ENCODE measurements around the gene EYS.
"Not testable (repeated sequence)": the region's sequence is repeated elsewhere in the genome, so short reads cannot be mapped to it uniquely, and the experiment has no call there.

EYS gene

DNA sequence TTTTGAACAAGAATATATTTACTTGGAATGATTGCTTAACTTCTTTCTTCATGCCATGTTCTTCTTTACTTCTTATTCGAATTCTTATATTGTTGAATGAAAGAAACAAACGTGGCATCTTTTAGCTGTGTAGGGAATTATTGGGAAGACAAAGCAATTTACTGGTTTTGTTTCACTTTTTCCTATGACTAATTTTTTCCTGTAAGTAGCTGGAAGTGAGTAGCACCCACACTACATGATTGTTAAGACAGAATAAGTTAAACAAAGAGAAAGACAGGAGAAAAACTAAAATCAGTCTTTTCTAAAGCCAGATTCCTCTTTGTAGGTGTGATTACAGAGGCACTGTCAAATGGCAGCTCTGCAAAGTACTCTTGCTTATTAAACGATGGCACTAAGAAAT lies 593.4 kb downstream of the EYS start:
- in situ Hi-C loops (cut with MboI; ENCODE audit: low sequenced_read_pairs), result no loop called here

DNA sequence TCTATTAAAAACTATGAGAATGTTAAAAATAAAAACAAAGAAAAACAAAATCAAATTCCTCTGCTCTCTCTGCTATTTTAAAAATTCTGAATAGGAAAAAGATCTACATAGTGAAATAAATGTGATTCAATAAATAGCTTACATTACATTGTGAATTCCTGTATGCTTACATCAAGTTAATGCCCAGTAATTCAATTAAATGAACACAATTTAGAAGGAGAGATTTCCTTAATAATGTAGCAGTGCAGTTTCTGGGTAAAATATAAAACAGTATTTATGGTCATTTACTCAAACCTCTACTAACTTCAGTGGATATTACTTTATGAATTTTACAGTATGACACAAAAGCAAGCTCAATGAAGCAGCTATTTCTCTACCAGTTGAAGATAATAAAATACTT lies 594.6 kb downstream of the EYS start:
- in situ Hi-C loops (cut with MboI; ENCODE audit: low sequenced_read_pairs), result no loop called here

DNA sequence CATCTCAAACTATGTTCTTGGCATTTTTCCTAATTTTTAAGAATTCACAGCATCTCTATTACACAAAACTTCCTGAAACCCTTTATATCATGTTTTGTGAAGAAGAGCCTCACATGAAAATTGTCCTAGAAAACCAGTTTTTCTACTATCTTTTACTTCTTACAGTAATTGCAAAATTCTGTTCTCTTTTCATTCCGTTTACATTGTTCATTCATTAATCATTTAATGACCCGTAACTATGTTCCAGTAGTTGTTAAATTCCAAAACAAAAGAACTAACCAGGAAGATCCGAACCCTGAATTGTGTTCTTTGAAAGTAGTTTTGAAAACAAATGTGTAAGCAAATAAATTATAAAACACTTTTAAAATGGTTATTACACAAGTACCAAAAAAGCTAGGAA lies 597.0 kb downstream of the EYS start:
- in situ Hi-C loops (cut with MboI; ENCODE audit: low sequenced_read_pairs), result no loop called here

DNA sequence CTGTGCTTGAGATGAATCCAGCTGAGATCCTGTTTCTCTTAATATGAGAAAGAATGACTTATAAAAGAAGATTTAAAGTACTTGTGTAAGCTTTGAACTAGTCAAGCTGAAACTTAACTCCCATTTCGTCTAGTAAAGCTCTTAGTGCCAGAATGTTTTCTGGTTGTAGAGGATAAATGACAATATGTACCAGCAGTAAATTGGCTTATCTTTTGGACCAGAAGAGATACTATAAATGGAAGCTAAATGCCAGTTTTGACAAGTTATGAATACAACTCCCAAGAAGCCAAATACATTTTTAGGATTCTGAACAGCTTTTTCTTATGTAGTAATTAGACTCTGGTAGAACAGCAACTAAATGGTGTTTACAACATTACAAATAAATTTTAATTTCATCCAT lies 608.7 kb downstream of the EYS start:
- in situ Hi-C loops (cut with MboI; ENCODE audit: low sequenced_read_pairs), result no loop called here

DNA sequence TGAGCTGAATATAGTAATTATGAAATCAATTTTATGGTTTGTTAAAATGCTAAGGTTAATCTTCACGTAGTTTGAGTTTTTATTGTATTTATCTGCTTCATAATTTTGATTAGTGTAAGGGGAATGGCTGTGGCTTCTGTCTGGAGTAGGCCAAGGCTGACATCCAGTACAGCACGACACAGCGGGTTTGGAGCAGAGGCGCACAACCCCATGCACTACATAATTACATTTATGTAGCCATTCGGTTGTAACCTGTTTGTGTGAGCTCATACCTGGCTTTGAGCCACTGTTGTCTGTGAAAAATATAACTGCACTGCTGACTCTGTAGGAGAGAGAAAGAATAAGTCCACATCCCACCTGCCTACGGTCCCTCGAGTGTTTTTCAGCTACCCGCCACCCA lies 615.5 kb downstream of the EYS start:
- in situ Hi-C loops (cut with MboI; ENCODE audit: low sequenced_read_pairs), result no loop called here

DNA sequence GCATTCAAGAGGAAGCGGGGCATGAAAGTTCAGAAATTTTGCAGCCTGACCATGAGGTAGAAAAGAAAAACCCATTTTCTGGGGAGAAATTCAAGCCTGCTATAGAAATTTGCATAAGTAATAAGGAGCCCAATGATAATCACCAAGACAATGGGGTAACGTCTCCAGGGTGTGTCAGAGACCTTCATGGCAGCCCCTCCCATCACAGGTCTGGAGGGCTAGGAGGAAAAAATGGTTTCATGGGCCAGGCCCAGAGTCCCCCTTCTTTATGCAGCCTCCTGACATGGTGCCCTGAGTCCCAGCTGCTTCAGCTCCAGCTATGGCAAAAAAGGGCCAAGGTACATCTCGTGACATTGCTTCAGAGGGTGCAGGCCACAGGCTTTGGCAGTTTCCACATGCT lies 618.5 kb downstream of the EYS start:
- in situ Hi-C loops (cut with MboI; ENCODE audit: low sequenced_read_pairs), result no loop called here

DNA sequence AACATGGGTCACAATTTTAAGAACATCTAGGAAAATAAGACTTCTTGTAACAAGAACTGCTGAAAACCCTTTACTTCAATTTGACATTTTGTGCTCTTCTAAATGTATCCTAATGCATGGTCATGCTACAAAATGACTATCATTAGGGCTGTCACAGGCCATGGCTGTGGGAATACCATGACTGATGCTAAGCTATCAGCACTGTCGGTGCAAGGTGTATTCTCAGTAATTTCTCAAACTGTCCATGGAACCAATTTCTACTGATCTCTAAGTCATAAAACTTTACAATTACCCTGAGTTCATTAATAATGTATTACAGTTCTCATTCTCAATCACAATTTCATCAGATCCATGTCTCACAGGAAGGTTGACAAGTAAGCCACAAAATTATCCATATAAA lies 625.3 kb downstream of the EYS start:
- in situ Hi-C loops (cut with MboI; ENCODE audit: low sequenced_read_pairs), result no loop called here

DNA sequence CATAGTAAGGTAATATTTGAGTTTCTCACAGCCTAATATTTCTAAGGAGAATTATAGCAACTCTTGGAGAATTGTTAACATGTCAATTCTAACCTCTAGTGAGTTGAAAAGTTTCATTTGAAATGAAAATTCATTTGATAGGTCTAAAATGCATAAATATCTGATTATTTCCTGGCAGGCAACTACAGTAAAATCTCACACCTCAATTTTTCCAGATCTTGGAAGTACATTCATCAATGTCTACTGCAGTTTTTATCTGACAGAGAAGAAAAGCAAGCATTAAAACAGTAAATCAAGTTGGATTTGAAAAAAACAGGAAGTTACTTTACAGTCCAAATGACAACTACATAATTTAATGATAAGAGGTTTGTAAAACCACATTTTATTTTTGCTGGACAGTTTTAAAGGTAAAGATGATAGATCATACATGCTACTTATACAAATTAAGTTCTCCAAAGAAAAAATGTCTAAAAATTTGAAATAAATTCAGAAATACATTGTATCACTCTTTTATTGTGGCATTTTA lies 631.3 kb downstream of the EYS start:
- in situ Hi-C loops (cut with MboI; ENCODE audit: low sequenced_read_pairs), result no loop called here

DNA sequence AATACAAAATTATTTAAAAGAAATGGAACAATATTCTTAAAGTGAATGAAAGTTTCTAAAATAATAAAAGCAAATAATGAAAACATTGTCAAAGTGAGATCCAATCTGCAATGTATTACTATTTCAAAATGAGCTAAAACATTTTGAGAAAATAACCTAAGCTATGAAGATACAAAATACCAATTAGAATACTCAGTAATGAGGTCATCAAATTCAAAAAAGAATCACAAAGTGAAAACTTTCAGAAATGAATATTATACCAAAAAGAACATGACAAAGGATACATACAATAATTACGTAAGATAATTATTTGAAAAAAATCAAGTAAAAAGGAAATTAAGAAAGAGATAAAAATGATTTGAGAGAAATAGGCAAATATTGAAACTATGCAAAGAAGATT lies 634.5 kb downstream of the EYS start:
- in situ Hi-C loops (cut with MboI; ENCODE audit: low sequenced_read_pairs), result no loop called here

DNA sequence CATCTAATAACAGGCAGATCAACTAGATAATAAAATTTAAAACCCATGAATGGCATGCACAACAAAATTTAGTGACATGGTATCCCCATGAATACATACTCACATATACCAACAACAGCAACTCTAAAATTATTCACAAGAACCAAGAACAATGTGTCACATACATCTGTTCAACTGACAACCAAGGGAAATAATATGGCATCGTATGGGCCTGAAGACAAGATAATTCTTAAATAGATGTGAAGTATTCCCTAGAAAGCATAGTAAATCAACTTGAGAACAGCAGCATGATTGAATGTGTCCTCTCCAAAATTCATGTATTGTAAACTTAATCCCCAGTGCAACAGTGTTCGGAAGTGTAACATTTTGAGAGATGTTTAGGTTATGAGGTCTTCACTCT lies 635.5 kb downstream of the EYS start:
- in situ Hi-C loops (cut with MboI; ENCODE audit: low sequenced_read_pairs), result no loop called here

DNA sequence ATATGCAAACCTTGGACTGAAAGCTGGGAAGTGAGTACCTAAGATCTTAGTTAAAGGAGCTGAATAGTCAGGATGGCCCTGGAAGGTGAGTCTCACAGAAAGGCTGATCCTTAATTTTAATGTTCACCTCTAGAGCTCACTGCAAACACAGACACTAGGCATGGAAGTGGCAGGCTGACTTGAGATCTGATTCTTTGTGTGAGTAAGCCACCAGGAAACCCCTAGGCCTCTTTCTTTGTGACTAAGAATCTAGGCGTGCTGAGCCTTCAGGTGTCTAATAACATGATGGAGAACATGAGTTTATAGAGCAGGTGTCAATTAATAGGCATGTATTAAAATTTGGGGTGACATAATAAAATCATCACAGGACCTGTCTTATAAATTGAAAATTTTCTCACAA lies 642.2 kb downstream of the EYS start:
- in situ Hi-C loops (cut with MboI; ENCODE audit: low sequenced_read_pairs), result no loop called here

DNA sequence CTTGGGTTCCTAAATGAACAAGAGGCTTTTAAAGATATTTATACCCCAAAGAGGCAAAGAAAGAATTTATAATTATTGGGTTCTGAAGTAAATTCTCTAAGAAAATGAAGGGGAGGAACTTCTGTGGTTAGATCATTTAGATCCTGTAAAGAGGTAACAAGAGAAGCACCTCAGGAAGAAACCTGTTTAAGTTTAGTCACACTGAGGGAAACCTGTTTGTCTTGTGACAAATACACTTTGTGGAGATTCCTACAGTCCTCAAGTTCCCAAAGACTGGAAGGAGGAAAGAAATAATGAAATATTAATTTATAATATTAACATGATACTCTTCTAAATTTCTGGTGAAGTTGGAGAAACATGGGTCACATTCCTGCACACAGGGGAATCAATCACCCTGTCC lies 647.5 kb downstream of the EYS start:
- in situ Hi-C loops (cut with MboI; ENCODE audit: low sequenced_read_pairs), result no loop called here

DNA sequence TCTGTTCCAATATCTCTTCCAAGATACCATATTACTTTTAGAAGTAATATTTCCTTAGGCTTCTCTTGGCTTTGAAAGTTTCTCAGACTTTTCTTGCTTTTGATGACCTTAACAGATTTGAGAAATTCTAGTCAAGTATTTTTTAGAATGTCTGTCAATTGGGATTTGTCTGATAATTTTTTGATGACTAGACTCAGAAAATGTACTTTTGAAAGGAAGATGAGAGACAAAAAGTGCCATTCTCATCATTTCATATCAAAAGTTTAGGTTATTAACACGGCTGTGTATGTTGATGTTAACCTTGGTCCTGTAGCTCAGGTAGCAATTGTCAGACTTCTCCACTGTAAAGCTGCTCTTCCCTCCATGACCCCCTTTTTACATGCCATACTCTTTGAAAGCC lies 651.5 kb downstream of the EYS start:
- in situ Hi-C loops (cut with MboI; ENCODE audit: low sequenced_read_pairs), result no loop called here

DNA sequence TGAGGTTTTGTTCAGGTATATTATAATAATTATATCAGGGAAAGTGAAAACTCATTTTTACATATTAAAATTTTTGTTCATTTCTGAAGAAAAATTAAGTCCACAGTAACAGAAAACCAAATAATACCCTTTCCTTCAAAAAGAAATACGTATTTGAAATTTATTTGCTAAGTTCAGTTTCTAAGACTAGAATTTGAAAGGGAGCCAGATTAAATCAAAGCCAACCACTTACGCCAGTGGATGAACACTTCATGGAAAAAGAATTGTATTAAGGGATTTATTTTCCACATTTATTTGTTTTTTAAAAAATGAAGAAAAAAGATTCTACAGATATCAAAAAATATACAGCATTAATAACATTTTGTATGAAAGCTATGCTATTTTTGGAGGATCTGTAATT lies 654.4 kb downstream of the EYS start:
- in situ Hi-C loops (cut with MboI; ENCODE audit: low sequenced_read_pairs), result no loop called here

DNA sequence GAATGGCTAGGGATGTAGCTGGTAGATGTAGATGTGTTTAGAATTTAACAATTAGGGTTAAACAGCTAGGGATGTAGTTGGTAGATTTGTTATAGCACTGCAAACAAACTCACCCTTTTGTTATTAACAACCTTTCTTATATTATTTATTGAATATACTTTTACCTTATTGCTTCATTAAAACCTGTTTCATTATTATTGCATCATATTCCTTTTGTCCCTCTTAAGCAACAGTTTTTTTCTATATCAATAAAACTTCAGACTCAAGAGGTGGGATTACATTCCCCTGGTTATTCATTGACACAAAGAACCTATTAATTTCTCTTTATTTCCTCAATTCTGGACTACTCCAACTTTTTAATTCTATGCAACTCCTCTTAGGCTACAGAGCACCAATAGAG lies 661.2 kb downstream of the EYS start:
- in situ Hi-C loops (cut with MboI; ENCODE audit: low sequenced_read_pairs), result no loop called here

DNA sequence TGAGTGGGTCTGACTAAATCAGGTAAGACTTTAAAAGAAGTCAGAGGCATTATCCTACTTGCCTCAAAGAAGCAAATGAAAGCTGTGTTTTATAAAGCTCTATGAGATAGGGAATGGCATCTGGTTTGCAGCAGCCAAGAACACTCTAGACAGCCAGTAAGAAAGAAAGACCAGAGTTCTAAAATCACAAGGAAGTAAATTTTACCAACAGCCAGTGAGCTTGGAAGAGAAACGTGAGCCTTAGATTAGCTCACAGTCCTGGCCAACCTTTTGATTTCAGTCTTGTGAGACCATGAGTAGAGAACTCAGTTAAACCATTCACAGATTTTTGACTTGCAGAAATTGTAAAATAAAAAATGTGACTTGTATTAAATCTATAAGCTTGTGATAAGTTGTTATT lies 693.0 kb downstream of the EYS start:
- in situ Hi-C loops (cut with MboI; ENCODE audit: low sequenced_read_pairs), result no loop called here

DNA sequence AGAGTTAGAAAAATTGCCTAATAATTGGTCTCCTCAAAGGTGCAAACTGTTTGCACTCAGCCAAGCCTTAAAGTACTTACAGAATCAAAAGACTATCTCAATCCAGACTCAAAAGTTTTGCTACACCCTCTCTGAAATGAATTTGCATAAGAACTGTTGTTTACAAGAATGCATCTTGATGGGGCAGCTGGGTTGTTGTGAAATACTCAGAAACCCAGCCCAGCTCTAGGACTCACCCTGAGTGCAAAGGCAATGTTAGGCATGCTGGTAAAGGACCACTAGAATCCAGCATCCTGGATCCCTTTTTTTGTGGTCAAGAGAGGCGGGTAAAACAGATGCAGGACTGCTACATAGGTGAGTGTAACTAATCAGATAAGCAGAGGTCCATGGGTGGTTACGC lies 700.2 kb downstream of the EYS start:
- in situ Hi-C loops (cut with MboI; ENCODE audit: low sequenced_read_pairs), result no loop called here

DNA sequence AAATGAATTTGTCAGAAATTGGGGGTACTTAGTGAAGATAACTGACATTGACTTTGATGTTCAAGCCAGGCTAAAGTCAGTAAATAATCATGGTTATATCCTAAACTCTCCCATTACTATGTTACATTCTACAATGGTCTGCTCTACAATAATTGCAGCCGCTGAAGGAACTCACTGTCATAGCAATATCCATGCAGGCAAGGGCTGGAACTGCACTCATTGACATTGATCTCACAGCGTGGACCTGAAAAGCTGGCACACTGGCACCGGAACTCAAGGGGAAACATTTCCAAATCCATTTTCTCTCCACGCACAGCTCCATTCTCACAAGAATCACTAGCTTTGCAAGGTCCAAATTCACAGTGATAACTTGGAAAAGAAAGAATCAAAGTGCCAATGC lies 702.7 kb downstream of the EYS start:
- in situ Hi-C loops (cut with MboI; ENCODE audit: low sequenced_read_pairs), result no loop called here

DNA sequence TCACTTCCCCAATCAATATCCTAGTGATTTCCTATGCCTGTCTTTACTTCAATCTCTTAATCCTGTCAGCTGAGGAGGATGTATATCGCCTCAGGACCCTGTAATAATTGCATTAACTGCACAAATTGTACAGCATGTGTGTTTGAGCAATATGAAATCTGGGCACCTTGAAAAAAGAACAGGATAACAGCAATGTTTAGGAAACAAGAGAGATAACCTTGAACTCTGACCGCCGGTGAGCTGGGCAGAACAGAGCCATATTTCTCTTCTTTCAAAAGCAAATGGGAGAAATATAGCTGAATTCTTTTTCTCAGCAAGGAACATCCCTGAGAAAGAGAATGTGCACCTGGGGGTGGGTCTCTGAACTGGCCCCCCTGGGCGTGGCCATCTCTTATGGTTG lies 704.1 kb downstream of the EYS start:
- in situ Hi-C loops (cut with MboI; ENCODE audit: low sequenced_read_pairs), result not testable (repeated sequence)

DNA sequence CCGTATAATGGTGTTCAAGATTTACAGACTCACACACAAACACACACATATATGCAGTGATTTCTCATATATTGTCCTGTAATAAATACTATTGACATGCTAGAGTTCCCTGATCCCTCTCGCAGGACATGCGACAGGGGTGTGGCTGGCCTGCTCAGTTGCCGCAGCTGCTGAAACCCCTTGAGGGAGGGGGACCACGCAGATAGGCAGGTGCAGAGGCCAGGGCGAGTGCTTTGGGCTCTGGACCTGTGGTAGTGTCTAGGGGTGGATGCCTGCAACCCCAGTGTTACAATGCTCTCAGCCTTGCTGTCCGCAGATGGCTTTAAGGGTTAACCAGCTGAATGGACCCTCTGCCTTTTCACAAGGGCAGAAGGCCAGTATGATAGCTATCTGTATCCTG lies 706.2 kb downstream of the EYS start:
- in situ Hi-C loops (cut with MboI; ENCODE audit: low sequenced_read_pairs), result no loop called here

DNA sequence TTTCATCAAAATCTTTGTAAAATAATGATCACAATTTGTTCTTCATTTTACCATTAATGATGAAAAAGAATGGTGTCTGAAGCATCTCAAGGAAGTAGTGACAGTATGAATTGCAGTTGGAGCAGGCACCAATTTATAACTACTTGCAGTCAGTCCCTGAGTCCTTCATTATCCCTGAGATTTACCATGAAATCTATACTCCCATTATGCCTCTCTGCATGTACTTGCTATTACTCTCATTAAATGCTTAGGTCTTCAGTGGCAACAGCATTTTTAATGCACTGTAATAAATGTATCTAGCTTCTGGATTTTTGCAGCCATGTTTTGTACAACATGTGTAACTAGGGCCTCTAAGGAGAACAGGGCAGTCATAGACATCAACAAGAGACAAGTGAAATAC lies 708.8 kb downstream of the EYS start:
- in situ Hi-C loops (cut with MboI; ENCODE audit: low sequenced_read_pairs), result no loop called here

DNA sequence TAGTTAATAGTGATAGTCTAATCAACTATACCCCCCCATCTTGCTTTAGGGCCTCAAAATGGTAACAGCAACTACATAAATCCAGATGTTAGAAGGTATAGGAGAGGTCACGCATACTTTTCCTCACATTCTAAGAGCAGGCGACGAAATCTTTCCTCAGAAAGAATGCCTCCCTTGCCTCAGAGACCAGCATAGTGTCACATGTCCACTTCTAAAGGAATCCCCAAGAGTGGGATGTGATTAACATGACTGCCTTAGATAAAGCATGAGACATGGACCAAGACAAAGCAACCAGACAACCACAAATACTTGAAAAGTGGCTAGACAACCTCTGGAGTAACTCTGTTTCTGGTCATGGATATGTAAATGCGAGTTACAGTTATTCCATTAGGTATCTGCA lies 710.7 kb downstream of the EYS start:
- in situ Hi-C loops (cut with MboI; ENCODE audit: low sequenced_read_pairs), result no loop called here

DNA sequence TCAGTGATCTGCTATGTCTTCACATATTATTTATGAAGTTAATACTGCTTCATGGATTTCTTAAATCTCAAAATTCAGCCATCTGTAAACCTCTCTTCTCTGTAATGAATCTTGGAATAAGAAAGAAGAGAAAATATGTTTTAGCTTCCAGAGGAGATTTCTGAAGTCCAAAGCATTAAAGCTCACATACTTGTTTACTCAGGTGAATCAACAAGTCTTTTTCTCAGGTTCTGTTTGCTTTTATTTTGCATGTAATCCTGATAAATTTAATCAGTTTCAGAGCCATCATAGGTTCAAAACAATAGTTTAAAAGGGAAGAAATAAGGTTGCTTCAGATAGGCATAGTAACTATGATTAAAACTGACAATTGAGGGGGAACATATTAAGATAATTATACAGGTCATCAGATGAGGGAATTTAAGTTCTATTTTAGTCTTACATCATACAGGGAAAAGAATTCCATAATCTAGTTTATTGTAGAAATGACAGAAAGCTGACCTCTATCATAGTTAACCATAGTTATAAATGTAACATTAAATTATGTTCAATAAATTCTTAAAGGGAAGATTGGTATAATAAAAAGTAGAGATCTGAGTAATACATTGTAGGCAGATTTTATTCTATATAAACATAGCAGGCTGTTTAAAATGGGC lies 716.2 kb downstream of the EYS start:
- in situ Hi-C loops (cut with MboI; ENCODE audit: low sequenced_read_pairs), result no loop called here
